GM10248 (cell line): ENCODE data around the gene PVALEF.

Experiments
- CTCF ChIA-PET: fragments of 300-600 bp; sonication (Branson Sonifier 250); formaldehyde crosslinking; extraction: SDS; loops from one replicate; lab custom pipeline; 2021; ENCODE audit warnings: antibody characterized with exemption; lab: Yijun Ruan, JAX
- POLR2A ChIA-PET: fragments of 350-650 bp; sonication (Branson Sonifier 250); formaldehyde crosslinking; extraction: SDS; loops from one replicate; lab custom pipeline; 2020; ENCODE audit warnings: antibody characterized with exemption; lab: Yijun Ruan, JAX
- DNase-seq: peaks from one replicate; pipeline ENCODE4 v3.0.0; 2012; ENCODE audit errors: extremely low spot score
- TF ChIP-seq, protein P1 (sequence below): IDR thresholded peaks from 2 replicates; pipeline ENCODE4 v1.5.1; 2012; ENCODE audit warnings: mild to moderate bottlenecking, low read depth; ENCODE audit errors: extremely low read depth, missing control alignments, control extremely low read depth

PVALEF gene

DNA sequence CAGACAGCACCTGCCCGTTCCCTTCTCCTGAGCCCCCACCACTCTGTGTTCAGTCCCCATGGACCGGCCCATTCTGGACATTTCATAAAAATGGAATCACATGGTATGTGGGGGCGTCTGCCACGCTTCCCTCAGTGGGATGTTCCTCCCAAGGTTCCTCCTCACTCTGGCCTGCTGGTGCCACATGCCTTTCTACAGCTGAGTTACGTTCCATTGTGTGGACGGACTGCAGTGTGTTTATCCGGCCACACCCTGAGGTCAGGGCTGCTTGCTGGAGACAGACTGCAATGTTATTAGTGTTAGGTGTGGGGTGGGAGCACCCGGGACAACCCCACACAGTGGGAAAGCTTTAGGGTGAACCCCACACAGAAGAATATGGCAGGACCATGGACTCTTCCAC lies 6.6 kb downstream of the PVALEF start:
- CTCF ChIA-PET, result interaction anchor here (0.9 kb wide), 1 partner anchor 74 kb away, joined by 3 read pairs; no protein-coding TSS in a partner anchor
- TF ChIP-seq, protein P1, sequence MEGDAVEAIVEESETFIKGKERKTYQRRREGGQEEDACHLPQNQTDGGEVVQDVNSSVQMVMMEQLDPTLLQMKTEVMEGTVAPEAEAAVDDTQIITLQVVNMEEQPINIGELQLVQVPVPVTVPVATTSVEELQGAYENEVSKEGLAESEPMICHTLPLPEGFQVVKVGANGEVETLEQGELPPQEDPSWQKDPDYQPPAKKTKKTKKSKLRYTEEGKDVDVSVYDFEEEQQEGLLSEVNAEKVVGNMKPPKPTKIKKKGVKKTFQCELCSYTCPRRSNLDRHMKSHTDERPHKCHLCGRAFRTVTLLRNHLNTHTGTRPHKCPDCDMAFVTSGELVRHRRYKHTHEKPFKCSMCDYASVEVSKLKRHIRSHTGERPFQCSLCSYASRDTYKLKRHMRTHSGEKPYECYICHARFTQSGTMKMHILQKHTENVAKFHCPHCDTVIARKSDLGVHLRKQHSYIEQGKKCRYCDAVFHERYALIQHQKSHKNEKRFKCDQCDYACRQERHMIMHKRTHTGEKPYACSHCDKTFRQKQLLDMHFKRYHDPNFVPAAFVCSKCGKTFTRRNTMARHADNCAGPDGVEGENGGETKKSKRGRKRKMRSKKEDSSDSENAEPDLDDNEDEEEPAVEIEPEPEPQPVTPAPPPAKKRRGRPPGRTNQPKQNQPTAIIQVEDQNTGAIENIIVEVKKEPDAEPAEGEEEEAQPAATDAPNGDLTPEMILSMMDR, result no peak
- no peak for DNase-seq
- POLR2A ChIA-PET, result no interaction called here

DNA sequence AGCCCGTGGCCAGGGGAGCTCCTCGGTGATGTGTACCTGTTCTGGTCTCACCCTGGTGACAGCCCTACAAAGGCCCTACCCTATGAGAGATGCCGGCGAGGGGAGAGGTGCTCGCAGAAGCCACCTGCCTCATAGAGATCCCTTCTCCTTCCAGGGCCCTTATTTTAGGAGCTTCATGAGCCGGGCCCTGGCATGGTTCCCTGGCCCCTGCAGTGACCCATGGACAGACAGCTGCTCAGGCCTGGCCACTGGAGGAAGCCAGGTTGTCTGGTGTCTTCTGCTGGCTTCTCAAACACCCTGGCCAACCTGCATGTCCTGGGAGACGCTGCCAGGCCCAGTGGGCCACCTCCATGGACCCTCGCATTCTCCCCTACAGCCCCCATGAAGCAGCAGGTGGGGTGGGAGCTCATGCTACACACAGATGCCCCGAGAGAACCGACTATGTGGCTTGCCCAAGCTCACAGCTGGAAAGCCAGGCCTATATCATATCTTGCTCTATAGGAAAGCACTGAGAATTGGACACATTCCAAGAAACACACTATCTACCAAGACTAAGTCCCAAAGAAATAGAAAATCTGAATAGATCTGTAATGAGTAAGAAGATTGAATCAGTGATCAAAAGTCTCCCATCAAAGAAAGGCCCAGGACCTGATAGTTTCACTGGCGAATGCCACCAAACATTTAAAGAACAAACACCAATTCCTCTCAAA lies 7.9 kb downstream of the PVALEF start:
- POLR2A ChIA-PET, result no interaction called here
- DNase-seq, result no peak
- TF ChIP-seq, protein P1, result no peak
- CTCF ChIA-PET, result interaction anchor here (1.5 kb wide), 1 partner anchor 30 kb away, joined by 4 read pairs; no protein-coding TSS in a partner anchor

DNA sequence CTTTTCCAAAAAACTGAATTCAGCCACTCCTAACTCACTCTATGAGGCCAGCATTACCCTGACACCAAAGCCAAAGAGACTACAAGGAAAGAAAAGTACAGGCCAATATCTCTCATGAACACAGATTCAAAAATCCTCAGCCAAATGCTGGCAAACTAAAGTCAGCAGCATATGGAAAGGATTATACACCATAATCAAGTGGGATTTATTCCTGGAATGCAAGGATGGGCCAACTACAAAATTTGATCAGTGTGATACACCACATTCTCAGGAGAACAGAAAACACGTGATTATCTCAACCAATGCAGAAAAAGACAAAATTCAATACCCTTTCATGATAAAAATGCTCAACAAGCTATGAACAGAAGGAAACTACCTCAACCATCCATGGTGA lies 8.5 kb downstream of the PVALEF start:
- TF ChIP-seq, protein P1, result no peak
- no peak for DNase-seq
- ChIA-PET CTCF (interaction anchor here (1.5 kb wide), 1 partner anchor 31 kb away, joined by 4 read pairs; no protein-coding TSS in a partner anchor), POLR2A (no interaction called here)

DNA sequence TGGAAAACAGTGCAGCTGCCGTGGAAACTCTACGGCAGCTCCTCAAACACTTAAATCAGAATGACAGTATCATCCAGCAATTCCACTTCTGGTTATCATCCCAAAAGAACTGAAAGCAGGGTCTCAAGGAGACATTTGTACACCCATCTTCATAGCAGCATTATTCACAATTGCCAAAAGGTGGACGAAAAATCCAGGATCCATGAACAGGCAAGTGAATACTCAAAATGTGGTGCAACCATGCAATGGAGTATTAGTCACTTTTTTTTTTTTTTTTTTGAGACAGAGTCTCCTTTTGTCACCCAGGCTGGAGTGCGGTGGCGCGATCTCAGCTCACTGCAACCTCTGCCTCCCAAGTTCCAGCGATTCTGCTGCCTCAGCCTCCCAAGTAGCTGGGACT lies 11.4 kb downstream of the PVALEF start:
- CTCF ChIA-PET, result no interaction called here
- no peak for DNase-seq

DNA sequence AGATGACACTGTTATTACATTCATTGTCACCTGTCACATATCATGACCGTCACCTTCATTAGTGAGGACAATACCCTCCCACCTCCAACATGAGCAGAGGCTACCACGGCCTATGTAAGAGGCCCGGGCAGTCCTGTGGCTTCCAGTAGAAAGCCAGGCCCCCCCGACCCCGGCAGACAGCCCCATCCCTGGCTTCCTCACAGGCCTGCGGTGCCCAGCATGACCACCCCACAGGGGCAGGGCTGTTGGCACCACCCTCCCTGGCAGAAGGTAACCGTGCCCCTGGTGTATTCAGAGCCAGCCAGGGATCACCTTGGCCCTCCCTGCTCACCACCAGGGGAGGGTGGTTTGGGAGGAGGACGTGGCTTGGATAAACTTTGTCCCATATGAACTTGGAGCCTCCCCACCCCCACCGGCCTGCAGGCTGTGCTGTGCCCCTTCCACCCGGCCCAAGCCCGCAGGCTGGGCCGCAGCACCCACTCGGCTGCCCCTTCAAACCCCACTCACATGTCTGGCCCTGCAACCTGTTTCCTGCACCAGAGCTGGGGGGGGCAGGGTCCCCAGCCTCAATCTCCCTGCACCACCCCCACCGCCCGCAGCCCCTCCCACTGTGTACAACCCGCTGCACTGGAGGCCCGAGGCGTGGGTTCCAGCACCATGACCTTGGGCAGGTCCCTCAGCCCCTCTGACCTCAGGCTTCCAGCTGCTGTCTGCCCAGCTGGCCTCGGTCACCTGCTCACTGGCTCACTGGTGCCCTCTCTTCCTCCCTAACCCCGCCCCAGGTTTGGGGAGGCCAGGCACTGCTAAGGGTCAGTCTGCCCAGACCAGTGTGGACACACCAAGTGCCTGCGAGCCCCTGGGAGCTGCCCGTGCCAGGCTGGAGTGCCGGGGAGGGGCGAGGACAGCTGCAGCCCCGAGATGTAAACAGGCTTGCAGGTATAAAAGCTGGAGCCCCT lies 13.1 kb downstream of the PVALEF start:
- CTCF ChIA-PET, result interaction anchor here (0.6 kb wide), 1 partner anchor 35 kb away, joined by 3 read pairs; no protein-coding TSS in a partner anchor
- POLR2A ChIA-PET, result no interaction called here
- TF ChIP-seq, protein P1, result no peak
- DNase-seq, result no peak

More for the DNA sequence above, 11.4 kb downstream of the PVALEF start:
- POLR2A ChIA-PET, result interaction anchor here (0.7 kb wide), 1 partner anchor 36 kb away, joined by 6 read pairs; no protein-coding TSS in a partner anchor
- TF ChIP-seq, protein P1, result no peak

DNA sequence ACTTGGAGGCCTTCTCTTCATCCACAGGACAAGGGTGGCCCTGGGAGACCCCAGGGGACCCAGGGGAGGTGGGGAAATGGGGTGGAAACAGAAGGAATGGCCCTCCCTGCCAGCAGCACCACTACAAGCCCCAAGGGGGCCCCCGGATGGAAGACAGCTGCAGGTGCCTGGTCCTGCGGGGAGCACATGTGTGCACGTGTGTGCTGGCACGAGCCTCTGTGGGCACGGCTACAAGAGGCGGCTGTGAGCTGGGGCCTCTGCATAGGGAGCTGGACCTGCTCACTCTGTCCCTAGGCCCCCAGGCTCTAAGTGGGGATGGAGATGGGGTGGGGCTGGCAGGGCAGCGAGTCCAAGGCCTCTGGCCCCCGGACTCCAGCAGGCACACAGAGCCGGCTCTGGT lies 13.9 kb downstream of the PVALEF start:
- ChIA-PET CTCF (interaction anchor here (0.6 kb wide), 1 partner anchor 36 kb away, joined by 3 read pairs; no protein-coding TSS in a partner anchor), POLR2A (no interaction called here)
- DNase-seq, result no peak
- TF ChIP-seq, protein P1, result no peak
